PC-9 (cell line): ENCODE measurements around the gene NOS1AP.

Experiments
- CTCF ChIP-seq: fragments of 200-600 bp; sonication (generic); conservative IDR thresholded peaks from 2 replicates; pipeline ENCODE4 v1.6.1; 2017; ENCODE audit warnings: mixed run types, antibody characterized with exemption, mild to moderate bottlenecking, moderate library complexity
- EZH2 ChIP-seq: fragments of 200-600 bp; sonication (generic); IDR thresholded peaks from 2 replicates; pipeline ENCODE4 v1.8.0; 2017; ENCODE audit warnings: antibody characterized with exemption, low read depth

- no peak for TF ChIP-seq CTCF
- no peak for TF ChIP-seq EZH2
These were observed 27.1 kb upstream of the NOS1AP start for GRCh38 chr1:162042361-162042760.
